Motor neuron (in vitro differentiated cells): ENCODE data around the gene GPBAR1. TPM values are rescaled to one million over a fixed set of nuclear protein-coding genes. Genes with fewer than 3 reads are reported as not detected.

Source experiments
- ATAC-seq, 8 experiments: fragments of 200-7000 bp; cut with Tn5 transposase; replicated peaks in 6 of 8; 2 replicates each; pipeline ENCODE4 v1.8.0; 2021; ENCODE audit warnings: mild to moderate bottlenecking in 8 of 8, moderate library complexity in 8 of 8
- H3K27ac ChIP-seq, 2 donors: fragments of 250-450 bp; sonication (Bioruptor Pico); 2 replicates each; pipeline ENCODE4 v1.9.0; 2021; ENCODE audit warnings: antibody characterized with exemption in 2 of 2, mild to moderate bottlenecking in 2 of 2, moderate library complexity in 1 of 2
- H3K4me1 ChIP-seq, 2 donors: fragments of 250-450 bp; sonication (Bioruptor Pico); replicated peaks in 1 of 2; 2 replicates each; pipeline ENCODE4 v1.6.1; 2021; ENCODE audit warnings: antibody characterized with exemption in 2 of 2, mild to moderate bottlenecking in 2 of 2, moderate library complexity in 1 of 2
- H3K4me3 ChIP-seq, 5 donors: fragments of 250-450 bp; sonication (Bioruptor Pico); 2 replicates each; pipeline ENCODE4 v1.9.0; 2021; ENCODE audit warnings: antibody characterized with exemption in 5 of 5, mild to moderate bottlenecking in 5 of 5, moderate library complexity in 4 of 5
- WGBS, 10 experiments: fragments of 450-650 bp; shearing (Covaris generic); methylation state at CpG; one replicate each; pipeline ENCODE4 v1.0.0; 2022; 5-methylcytosine and 5-hydroxymethylcytosine counted together
- in situ Hi-C, 9 experiments: fragments of 400-800 bp; cut with MboI; loops; one replicate each; pipeline ENCODE4 v1.15.0; 2021; ENCODE audit warnings: low sequenced_read_pairs in 9 of 9, low pct_unique_long_range_greater_than_20kb in 2 of 9; ENCODE audit not compliant: unreplicated experiment in 9 of 9
- total RNA-seq, 8 experiments: library from RNA; unstranded; fragments of 300-600 nt; gene quantifications; 2 replicates each; pipeline versions ENCODE4 v1.2.3 to v1.2.4, GENCODE V29; 2022

GPBAR1 gene
- total RNA-seq, 8 experiments from 2014 or later: 0.49 to 6.9 (median 0.85) TPM

DNA sequence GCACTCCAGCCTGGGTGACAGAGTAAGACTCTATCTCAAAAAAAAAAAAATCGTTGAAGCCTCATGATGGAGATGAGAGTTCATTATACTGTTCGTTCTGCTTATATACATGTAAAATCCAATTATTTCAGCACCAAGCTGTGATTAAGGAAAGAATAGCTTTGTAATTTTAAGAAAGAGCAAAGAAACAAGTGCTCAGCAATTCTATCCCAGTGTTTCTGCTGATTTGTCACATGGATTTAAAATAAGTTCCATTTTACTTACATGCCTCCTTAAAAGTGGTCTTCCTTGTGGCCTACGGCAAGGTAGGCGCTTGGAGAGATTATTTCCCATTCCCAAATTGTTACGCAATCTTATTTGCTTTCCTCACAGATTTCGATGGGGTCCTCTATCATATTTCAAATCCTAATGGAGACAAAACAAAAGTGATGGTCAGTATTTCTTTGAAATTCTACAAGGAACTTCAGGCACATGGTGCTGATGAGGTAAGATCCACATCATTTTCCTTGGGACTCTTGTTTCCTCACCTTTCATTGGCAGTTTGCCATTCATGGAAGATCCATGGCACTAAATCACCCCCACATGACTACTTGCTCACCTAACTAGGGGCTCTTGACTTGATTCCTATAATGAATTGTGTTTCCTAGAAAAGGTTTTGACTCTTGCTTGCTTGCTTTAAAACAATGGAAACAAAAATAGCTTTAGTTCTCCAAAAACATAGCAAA is 32.3 kb upstream of the GPBAR1 start:
- Histone ChIP-seq H3K4me3 (no peak overlapping the region), H3K4me1 (no peaks in the 10 kb centered on the region), H3K27ac (no peak overlapping the region)
- in situ Hi-C loops: no loop called here
- ATAC-seq: no peak
- 83 to 100% (median 97%) methylated on average over 1 to 6 of the region's 6 CpGs for WGBS, 10 experiments

DNA sequence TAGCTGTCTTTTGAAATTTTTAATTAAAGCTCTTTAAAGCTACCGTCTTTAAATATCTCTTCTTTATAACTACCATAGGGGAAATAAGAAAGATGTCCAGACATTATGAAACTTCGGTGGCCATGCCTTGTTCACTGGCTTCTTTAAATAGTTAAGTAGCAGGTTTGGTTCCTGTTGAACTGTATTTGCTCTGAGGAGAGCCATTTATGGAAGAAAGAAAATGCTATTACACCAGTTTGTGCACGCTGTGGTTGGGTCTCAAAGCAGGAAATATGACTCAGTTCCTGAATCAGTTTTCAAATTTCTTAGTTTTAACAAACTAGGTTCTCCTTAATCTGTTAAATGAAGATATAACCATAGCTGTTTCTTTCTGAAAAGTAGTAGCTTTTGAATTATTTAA is 31.6 kb upstream of the GPBAR1 start:
- peak in 1 of 8 experiments; percentile 18 for ATAC-seq
- no peaks in the 10 kb centered on the region for H3K4me1 ChIP-seq
- no peak overlapping the region for H3K27ac ChIP-seq
- H3K4me3 ChIP-seq: no peak overlapping the region
- 0 to 100% (median 90%) methylated on average over 1 to 3 of the region's 3 CpGs for WGBS, 10 experiments
- in situ Hi-C loops: no loop called here

DNA sequence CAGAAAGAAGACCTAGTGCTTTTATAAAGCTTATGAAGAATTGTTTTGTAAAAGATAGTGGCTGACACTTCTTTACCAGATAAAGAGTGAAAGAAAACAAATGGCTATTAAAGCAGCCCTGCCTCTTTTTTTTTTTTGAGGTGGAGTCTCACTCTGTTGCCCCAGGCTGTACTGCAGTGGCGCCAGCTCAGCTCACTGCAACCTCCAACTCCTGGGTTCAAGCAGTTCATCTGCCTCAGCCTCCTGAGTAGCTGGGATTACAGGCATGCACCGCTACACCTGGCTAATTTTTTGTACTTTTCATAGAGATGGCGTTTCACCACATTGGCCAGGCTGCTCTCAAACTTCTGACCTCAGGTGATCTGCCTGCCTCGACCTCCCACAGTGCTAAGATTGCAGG is 31.0 kb upstream of the GPBAR1 start:
- peak in 2 of 8 experiments; percentile 18 to 27 for ATAC-seq
- Histone ChIP-seq H3K4me1 (no peaks in the 10 kb centered on the region), H3K27ac (no peak overlapping the region), H3K4me3 (no peak overlapping the region)
- in situ Hi-C loops: no loop called here
- 61 to 100% (median 97%) methylated on average over 1 to 4 of the region's 4 CpGs; no CpG with 5 or more reads in 1 of the 10 experiments for WGBS, 10 experiments

DNA sequence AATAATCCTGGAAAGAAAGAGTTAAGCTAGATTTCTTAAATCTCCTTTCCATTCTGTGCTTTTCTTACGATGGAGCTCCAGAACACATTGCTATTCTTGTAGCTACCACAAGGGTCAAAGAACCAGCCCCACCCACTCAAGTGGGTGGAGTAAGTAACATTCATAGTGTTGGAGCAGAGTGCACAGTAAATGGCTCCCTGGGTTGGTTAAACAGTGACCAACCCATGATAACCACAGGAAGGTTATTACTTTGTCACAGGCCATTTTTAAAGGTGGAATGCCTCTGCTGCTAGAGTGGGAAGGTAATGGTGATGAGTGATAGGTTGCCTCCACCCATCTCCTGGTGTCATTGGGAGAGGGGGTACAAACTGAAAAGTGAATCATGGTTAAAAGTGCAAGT is 29.9 kb upstream of the GPBAR1 start:
- 0 to 80% (median 49%) methylated on average over 1 of the region's 1 CpG; no CpG with 5 or more reads in 4 of the 10 experiments for WGBS, 10 experiments
- in situ Hi-C loops: no loop called here
- Histone ChIP-seq H3K4me3 (no peak overlapping the region), H3K4me1 (no peaks in the 10 kb centered on the region), H3K27ac (no peak overlapping the region)
- peak in 3 of 8 experiments; percentile 37 to 56 (median 45) for ATAC-seq

DNA sequence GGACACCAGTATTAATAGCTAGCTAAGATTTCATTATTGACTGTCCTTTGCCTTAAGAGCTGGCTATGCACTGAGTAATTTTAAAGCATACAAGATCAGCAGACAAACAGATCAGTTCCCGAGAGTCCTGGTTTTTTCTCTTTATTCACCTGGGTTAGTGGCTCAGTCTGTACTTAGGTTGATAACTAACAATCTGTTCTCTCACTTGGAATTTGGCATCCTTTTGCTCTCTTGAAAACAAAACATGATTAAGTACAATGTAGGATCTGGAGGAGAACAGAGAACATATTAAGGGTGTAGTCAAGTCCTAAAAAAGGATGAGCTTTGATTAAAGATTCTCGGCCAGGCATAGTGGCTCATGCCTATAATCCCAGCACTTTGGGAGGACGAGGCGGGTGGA is 27.3 kb upstream of the GPBAR1 start:
- ATAC-seq: no peak

DNA sequence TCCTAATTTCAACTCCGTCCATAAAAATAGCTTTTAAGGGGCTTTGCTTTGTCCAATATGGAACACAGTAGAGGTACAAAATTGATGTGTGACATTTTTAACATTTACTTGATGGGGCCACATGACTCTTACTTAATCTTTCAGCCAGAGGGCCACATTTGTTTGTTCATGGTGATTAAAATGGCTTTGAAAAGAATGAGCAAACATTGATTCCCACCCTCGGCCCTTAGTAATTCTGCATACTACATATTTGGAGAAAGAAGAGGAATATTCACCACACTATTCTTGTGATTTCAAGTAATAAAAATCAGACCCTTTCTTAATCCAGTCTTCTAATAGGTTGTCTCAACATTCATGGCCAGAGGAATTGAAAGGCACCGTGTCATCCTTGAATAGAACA is 26.3 kb upstream of the GPBAR1 start:
- Histone ChIP-seq H3K4me1 (no peaks in the 10 kb centered on the region), H3K27ac (no peak overlapping the region), H3K4me3 (no peak overlapping the region)
- in situ Hi-C loops: no loop called here
- WGBS, 10 experiments: 54 to 100% (median 87%) methylated on average over 1 to 3 of the region's 3 CpGs; no CpG with 5 or more reads in 3 of the 10 experiments
- peak in 4 of 8 experiments; percentile 5 to 79 (median 24) for ATAC-seq

More for the DNA sequence above, 27.3 kb upstream of the GPBAR1 start:
- in situ Hi-C loops: no loop called here
- WGBS, 10 experiments: 50 to 100% (median 95%) methylated on average over 1 to 4 of the region's 4 CpGs; no CpG with 5 or more reads in 1 of the 10 experiments
- H3K27ac ChIP-seq: no peak overlapping the region
- no peaks in the 10 kb centered on the region for H3K4me1 ChIP-seq
- no peak overlapping the region for H3K4me3 ChIP-seq

DNA sequence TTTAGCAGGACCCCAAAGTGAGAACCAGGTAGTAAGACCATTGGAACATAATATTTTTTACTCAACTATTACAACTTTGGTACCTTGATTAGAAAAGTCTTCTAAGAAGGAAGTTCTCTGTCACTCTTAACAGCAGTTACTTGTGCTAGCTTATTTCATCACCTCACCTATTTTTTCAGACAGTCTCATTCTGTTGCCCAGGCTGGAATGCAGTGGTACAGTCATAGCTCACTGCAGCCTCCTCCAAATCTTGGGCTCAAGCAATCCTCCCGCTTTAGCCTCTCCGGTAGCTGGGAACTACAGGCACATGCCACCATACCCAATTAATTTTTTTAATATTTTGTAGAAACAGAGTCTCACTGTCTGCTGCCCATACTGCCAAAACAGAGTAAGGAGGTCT is 25.8 kb upstream of the GPBAR1 start:
- in situ Hi-C loops: no loop called here

DNA sequence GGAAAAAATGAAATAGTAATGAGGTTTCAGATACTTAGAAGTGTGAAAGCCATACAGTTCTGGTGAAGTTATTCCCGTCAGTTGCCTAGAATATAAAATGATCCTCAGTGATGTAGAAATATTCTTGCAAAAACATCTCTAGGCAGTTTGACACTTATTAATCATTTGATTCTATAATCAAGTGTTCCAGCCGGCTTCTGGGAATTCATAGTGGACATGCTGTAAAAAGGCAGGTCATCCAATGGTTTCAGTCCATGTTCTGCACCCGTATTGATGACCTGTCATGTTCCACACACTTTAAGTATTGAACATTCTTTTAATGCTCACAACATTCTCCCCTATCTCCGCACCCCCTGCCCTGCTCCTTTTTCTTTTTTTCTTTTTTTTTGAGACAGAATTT is 24.0 kb upstream of the GPBAR1 start:
- 83 to 100% (median 96%) methylated on average over 2 to 4 of the region's 4 CpGs; no CpG with 5 or more reads in 1 of the 10 experiments for WGBS, 10 experiments
- Histone ChIP-seq H3K4me3 (no peak overlapping the region), H3K27ac (no peak overlapping the region), H3K4me1 (no peaks in the 10 kb centered on the region)
- in situ Hi-C loops: no loop called here
- ATAC-seq: no peak

More for the DNA sequence above, 25.8 kb upstream of the GPBAR1 start:
- H3K4me1 ChIP-seq: no peaks in the 10 kb centered on the region
- peak in 2 of 8 experiments; percentile 10 to 12 for ATAC-seq
- no peak overlapping the region for H3K27ac ChIP-seq
- no peak overlapping the region for H3K4me3 ChIP-seq
- 80 to 100% (median 100%) methylated on average over 1 to 2 of the region's 2 CpGs; no CpG with 5 or more reads in 2 of the 10 experiments for WGBS, 10 experiments

DNA sequence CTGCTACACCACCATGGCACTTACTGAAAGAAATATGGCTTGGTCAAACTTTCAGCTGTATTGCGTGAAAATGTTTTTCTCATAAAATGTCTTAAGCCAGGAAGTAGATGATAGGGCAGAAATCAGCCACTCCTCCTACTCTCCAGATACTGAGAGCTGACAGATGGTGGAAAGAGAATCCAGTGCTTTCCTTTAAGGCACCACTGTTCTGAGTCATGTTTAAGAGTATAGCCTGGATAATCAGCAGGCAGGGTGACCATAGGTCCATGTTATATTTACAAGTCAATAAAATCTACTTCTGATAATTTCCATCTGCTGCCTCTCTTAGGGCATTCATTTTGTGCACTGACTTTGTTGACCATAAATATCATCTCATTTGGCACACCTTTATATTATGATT is 21.9 kb upstream of the GPBAR1 start:
- Histone ChIP-seq H3K4me1 (no peaks in the 10 kb centered on the region), H3K27ac (no peak overlapping the region), H3K4me3 (no peak overlapping the region)
- ATAC-seq: no peak
- WGBS, 10 experiments: 80 to 100% (median 100%) methylated on average over 1 of the region's 1 CpG; no CpG with 5 or more reads in 5 of the 10 experiments
- in situ Hi-C loops: no loop called here

DNA sequence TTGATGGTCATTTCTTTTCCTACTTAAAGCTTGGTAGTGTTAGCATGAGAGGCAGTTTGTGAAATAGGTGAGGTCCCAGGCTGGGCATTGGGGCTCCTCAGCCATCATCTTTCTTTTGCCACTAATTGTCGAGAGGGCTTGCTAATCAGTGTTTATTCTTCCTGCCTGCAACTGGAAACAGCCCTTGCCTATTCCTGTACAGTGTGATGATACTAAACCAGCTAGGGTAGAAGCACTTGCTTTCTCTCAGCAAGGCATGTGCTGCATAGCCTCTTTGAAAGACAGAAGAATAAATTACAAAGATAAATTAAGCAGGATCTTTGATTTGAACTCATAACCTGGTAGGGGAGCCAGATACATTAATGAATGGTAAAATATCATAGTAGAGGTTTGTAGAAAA is 16.6 kb upstream of the GPBAR1 start:
- no peak overlapping the region for H3K4me3 ChIP-seq
- H3K27ac ChIP-seq: no peak overlapping the region
- WGBS, 10 experiments: 80 to 100% (median 88%) methylated on average over 1 of the region's 1 CpG; no CpG with 5 or more reads in 5 of the 10 experiments
- in situ Hi-C loops: no loop called here
- H3K4me1 ChIP-seq: no peaks in the 10 kb centered on the region
- ATAC-seq: no peak

DNA sequence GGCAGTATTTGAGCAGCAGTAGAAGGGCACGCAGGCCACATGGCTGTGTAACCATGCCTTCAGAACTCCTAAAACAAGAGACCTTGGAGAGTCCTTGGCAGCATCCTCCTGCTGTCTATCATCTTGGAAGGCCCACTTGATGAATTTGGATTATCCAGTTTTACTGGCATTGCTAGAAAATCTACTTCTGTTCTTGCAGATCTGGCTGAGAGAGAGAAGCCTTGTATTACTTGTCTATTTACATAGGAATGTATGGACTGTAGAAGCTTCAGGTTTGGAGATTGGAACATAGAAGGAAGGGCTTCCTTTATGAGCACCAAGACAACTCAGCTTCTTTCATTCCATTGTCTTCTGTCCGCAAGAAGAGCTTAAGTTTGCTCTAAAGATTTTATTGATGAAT is 16.1 kb upstream of the GPBAR1 start:
- WGBS, 10 experiments: 90 to 100% (median 92%) methylated on average over 1 to 2 of the region's 2 CpGs; no CpG with 5 or more reads in 1 of the 10 experiments
- in situ Hi-C loops: no loop called here
- no peak overlapping the region for H3K4me3 ChIP-seq
- ATAC-seq: peak in 1 of 8 experiments; percentile 62
- H3K27ac ChIP-seq: no peak overlapping the region
- H3K4me1 ChIP-seq: no peaks in the 10 kb centered on the region

DNA sequence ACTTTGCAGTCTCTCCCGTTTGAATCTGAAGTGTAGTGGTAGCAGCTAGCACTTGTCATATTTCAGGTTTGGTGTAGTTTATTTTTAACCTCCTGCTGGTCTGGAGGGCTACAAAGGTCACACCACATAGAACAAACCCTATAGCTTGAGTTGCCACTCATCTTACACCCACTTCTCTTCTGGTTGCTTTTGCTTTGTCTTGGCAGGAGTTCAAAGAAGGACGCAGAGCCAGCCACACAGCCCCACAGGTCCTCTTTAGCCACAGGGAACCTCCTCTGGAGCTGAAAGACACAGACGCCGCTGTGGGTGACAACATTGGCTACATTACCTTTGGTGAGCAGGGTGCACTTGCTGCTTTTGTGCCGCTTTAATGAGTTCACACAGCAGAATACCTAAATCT is 15.6 kb upstream of the GPBAR1 start:
- in situ Hi-C loops: no loop called here
- WGBS, 10 experiments: 60 to 100% (median 97%) methylated on average over 1 to 4 of the region's 5 CpGs; no CpG with 5 or more reads in 2 of the 10 experiments
- Histone ChIP-seq H3K4me3 (no peak overlapping the region), H3K27ac (no peak overlapping the region), H3K4me1 (no peaks in the 10 kb centered on the region)
- ATAC-seq: no peak

DNA sequence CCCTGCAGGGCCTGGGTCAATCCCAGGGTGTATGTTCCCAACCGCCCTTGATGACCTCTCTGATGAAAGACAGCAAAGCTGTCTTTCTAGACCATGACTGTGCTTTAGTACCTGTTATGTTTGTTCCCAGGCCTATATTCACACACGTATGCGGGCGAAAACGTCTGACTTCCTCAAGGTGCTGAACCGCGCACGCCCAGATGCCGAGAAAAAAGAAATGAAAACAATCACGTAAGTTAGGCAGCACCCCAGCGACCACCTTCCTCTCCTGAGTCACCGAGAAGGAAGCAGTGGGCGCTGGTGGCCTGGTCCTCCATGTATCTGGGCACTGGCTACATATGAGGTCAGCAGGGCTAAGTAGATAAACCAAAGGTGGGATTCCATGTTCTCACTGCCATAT is 11.1 kb upstream of the GPBAR1 start:
- WGBS, 10 experiments: 93 to 100% (median 100%) methylated on average over 1 to 12 of the region's 13 CpGs; no CpG with 5 or more reads in 3 of the 10 experiments
- no peak for ATAC-seq
- Histone ChIP-seq H3K4me3 (no peak overlapping the region), H3K27ac (no peak overlapping the region), H3K4me1 (no peaks in the 10 kb centered on the region)
- in situ Hi-C loops: no loop called here
